CD4-positive, alpha-beta T cell treated with Interleukin-15 for 1 hour (primary cell): Measurements from ENCODE around the gene EFHC2.
"Not testable (repeated sequence)": the region's sequence is repeated elsewhere in the genome, so short reads cannot be mapped to it uniquely, and the experiment has no call there.

Source experiments
- DNase-seq: peaks from one replicate; pipeline ENCODE4 v3.0.0-alpha.2; 2020

The EFHC2 gene

DNA sequence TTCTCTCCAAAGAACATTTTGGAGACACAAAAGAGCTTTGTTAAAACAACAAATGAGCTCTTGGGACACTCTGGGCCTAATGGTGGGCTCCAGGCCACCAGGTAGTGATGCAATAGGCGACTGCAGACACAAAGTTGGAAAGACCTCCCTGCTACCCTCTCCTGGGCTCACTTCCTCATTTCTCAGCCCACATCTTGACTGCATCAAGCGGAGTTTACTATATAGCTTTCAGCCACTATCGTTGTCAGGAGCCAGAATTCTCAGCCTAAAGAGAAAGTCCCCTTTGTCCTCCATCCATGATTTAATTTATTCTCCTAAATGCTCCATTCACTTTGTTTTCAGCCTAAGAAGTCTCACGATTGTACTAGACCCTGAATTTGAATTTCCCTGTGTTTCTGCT, 114.9 kb downstream of the EFHC2 start:
- no peak for DNase-seq

DNA sequence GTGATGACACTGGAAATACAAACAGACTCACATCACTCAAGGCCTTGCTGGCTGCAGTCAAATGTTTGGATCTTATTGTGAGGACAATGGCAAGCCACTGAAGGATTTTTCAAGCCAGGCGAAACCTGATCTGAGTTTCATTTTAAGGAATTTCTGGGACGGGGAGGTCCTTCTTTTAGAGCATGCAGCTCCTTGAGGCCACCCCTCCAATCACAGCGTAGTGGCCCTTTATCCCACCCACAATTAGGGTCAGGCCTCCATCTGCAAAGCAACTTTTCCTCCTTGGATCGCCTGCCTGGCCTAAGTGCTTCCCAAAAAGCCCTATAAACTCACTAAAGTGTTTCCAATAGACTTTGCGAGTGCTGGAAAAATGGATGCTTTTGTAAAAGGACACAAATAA, 115.5 kb downstream of the EFHC2 start:
- no peak for DNase-seq

DNA sequence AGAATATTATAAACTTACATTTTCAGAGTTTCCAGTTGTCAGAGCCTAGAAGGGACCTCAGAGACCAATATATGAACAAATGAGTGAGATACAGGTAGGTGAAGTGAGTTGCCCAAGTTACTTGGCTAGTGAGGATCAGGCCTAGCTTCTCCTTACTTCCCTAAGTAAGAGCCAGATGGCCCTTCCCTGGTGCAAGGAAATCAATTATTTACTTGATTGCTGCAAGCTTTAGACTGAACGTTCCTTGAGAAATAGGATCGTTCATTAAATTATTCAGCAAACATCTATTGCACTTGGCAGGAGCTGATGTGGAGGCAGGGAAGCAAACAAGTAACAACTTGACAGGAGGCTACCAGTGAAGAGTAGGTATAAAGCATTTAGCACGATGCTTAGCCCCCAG, 117.8 kb downstream of the EFHC2 start:
- no peak for DNase-seq

GRCh38 chrX:44224760-44225159, 118.7 kb downstream of the EFHC2 start:
- DNase-seq: no peak

DNA sequence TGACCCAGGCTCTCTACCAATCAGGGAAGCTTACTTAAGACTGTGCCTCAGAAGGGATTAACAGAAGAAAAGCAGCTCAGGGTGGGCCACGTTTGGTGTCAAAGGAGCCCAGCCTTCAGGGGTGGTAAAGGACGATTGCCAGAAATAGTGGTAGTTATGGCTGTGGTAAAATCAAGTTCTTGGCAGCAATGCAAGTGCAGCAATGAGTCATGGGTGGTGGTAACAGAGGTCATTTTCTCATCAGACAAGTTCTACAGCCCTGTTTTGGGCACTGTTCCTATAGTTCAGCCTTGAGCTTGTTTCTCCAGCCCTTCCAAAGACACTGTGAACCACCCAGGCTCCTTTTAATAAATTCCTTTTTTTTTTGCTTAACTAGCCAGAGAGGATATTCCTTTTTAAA, 120.3 kb downstream of the EFHC2 start:
- no peak for DNase-seq

- DNase-seq: no peak
These were observed 125.0 kb downstream of the EFHC2 start for GRCh38 chrX:44218465-44218864.

DNA sequence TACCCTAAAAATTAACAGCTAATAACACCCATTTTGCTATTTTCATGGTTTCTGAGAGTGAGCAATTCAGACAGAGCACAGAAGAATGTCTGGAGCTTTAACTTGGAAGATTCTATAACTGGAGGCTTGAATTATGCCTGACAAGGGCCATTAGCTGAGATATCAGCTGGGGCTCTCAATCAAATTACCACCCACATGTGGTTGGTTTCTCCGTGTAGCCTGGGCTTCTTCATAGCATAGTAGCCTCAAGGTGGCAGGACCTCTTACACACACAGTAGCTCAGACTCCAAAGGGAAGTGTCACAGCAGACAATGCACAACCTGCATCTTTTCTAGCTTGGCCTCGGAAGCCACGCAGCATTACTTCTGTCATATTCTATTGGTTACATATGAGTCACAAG, 127.3 kb downstream of the EFHC2 start:
- DNase-seq: no peak

DNA sequence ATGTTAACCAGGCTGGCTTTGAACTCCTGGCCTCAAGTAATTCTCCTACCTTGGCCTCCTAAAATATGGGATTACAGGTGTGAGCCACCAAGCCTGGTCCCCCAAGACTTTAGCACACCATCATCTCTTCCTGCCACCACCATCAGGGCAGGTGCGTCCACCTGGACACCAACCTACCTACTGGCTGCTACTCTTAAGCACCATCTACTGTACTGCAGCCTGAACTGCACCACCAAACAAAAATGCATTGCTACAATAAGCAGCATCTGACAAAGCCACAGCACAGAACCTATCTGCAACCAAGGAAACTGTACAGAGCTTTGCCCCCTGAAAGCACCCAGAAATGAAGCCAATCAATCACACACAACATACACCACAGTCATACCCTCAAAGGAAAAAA, 139.7 kb downstream of the EFHC2 start:
- DNase-seq: no peak

DNA sequence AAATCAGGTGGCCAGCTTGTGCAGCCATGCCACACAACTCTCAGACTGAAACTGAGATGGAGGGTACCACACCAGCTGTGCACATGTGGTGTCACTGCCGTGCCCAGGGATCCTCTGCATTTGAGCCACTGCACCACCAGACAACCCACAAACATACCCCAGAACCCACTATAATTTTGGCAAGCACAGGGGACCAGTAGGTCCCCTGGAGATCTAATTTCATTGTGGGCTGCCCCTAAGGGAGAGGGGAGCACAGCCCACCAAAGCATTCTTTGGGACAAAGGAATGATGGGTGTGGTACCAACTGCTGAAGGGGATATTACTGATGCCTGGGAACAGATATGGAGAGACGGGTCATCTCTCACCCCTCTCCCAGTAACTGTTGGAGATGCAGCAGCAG, 140.9 kb downstream of the EFHC2 start:
- DNase-seq: no peak

- no peak for DNase-seq
These were observed 154.4 kb downstream of the EFHC2 start for GRCh38 chrX:44189116-44189515.

DNA sequence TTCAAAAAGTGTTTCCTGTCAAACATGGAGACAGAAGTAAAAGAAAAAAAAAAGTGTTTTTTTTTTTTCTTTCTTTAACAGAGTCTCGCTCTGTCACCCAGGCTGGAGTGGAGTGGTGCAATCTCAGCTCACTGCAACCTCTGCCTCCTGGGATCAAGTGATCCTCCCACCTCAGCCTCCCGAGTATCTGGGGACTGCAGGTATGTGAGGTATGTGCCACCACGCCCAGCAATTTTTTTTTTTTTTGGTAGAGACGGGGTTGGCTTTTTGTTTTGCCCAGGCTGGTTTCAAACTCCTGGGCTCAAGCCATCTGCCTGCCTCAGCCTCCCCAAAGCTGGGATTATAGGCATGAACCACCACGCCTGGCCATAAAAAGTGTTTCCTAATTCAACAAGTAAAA, 155.6 kb downstream of the EFHC2 start:
- DNase-seq: not testable (repeated sequence)

DNA sequence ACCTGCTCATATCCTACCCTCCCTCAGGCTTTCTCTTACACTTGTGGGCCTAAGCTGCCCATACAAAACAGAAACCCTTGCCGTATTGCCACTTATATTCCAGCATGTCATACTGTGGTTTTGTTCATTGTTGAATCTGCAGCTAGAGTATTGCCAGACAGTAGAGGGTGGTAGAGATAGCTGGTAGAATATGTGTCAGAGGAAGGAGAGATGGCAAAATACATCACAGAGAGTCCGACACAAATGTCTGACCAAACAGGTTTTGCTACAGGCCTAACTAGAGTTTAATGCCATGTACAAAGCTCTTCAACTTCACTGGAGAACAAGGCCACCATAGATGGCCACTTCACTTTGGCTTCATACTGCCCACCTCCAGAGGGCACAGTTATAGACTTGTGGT, 160.1 kb downstream of the EFHC2 start:
- no peak for DNase-seq

DNA sequence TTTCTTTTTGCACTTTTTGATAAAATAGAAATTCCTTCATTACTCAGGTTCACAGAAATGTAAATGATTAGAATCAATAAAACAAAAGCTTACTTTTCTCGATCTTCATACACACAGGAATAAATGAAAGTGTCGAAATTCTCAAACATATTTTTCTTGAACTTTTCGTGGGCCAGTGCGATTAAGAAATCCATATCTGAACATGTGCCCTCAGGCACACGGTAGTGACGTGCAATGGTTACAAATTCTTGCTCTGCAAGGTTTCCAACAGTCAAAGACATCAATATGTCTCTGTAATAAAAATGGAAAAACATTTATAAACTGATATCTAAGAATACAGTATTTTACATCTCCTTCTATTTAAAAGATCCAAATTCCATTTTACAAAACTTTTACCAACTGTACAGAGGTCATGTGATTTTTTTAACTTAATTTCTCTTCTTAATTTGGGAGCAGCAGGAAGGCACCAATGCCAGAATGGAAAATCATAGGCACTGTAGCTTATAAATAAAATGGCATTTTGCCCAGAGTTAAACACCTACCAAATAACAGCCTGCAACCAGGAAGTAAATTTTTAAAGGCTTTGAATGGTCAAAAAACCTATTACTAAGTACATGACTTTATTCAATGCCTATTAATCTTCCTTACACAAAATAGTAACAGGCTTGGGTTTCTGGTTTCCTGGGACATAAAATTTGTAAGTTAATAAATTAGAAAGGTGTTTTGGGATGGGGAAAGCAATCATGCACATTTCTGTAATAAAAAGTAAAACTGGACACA, 165.0 kb downstream of the EFHC2 start:
- no peak for DNase-seq

- no peak for DNase-seq
These were observed 168.0 kb downstream of the EFHC2 start for GRCh38 chrX:44175455-44175854.

DNA sequence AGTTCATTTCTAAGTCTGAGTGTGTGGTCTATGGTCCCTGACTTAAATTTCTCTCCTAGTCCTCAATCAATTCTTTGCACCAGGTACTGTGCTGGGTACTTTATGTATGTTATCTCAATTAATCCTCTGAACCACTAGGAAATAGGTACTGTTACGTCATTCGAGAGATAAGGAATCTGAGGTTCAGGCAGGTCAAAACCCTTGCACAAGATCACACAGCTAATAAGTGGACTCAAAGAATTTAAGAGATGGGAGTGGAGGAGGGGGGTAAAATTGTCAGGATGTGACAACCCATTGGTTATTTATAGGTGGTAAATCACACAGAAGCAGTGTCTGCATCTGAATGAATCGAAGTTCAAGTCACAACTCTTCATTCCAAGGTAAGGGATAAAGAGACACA, 169.4 kb downstream of the EFHC2 start:
- DNase-seq: no peak

DNA sequence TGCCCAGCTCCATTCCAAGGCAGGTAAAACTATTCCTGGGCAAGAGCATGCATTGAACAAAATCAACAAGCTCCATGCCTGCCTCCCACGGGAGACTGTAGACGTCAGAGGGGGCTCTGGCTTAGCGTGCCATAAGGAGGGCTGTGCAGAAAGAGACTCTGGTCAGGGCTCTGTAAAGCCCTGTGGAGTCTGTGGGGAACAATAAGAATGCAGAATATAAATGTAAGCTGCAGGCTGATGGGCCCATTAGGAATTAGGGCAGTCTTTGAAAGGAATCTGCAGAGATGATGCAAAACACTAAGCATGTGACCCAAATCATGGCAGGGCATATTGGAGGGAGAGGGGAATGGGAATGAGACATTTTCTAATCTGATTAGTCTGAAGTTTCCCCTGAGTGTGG, 170.3 kb downstream of the EFHC2 start:
- DNase-seq: no peak

DNA sequence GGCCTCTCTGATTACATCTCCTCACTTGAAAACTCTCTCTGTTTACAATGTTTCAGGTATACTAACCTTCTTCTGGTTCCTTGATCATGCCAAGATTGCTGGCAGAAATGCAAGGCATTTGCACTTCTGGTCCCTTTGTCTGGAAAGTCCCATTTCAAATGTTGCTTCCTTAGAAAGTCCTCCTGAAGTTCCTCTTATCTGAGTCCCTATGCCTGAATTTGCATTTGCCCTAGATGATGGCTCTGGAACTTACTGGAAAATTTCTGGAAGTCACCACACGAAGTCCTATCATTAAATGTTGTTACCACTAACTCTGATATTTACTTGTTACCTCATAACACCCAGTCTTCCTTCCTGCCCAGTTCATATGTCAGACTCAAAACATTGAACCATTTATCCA, 176.4 kb downstream of the EFHC2 start:
- DNase-seq: no peak

- DNase-seq: no peak
These were observed 180.5 kb downstream of the EFHC2 start for GRCh38 chrX:44162964-44163475.

GRCh38 chrX:44157858-44158257, 185.6 kb downstream of the EFHC2 start:
- DNase-seq: no peak

GRCh38 chrX:44157283-44157682, 186.2 kb downstream of the EFHC2 start:
- no peak for DNase-seq

DNA sequence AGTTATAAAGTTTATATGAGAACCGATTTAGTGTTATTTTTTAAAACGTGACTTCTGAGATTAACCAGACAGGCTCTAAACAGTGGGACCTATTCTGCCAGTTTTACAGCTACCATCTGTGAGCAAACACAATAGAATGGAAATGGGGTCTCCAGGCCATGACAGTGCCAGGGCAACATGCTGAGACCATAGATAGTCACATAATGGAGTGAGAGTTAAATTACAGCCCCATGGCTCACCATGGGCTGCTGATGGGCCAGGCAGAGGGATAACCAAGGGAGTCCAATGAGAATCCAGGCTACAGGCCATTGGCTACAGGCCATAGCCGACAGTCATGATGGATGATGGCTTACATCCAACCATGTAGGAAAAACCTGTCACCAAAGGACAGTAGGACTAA, 186.7 kb downstream of the EFHC2 start:
- DNase-seq: no peak

- DNase-seq: no peak
These were observed 188.3 kb downstream of the EFHC2 start for GRCh38 chrX:44155126-44155525.

GRCh38 chrX:44152852-44153251, 190.6 kb downstream of the EFHC2 start:
- DNase-seq: no peak

DNA sequence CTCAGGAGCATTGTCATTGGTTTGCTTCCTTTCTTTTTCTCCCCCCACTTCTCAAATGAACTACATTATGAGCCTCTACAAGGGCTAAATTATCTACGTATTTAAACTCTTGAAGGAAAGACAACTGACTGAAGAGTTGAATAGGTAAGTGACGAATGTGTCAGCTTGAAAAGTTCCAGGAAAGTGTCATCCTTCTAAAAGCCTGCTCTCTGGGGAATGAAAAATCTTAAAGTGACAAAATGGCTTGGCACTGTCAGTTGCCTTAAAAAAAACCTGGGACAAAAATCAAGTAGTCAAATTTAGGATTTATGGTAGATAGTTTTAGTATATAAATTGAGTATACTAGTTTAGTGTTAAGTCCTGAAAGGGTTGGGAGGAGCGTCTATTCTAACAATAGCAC, 196.3 kb downstream of the EFHC2 start:
- DNase-seq: no peak
